ENCODE measurements around the gene EPHA10.
"Not testable (repeated sequence)": the region's sequence is repeated elsewhere in the genome, so short reads cannot be mapped to it uniquely, and the experiment has no call there.

EPHA10 gene

GRCh38 chr1:37699147-37699546 is 65.8 kb downstream of the EPHA10 start:
- Mint-ChIP-seq H3K27ac (no peak overlapping the region), H3K4me3 (no peak overlapping the region), H3K4me1 (no peaks in the 10 kb centered on the region), H3K27me3 (no peaks in the 10 kb centered on the region), H3K9me3 (no peaks in the 10 kb centered on the region), H3K36me3 (peaks cover 6 to 26% of the 10 kb centered on the region in 2 donors)
- no peak for DNase-seq
- ATAC-seq (replicated peaks), result no peak

GRCh38 chr1:37697737-37698136 is 67.2 kb downstream of the EPHA10 start:
- H3K27me3 Mint-ChIP-seq, result no peaks in the 10 kb centered on the region
- H3K27ac Mint-ChIP-seq, result no peak overlapping the region
- no peaks in the 10 kb centered on the region for H3K4me1 Mint-ChIP-seq
- ATAC-seq (replicated peaks) (no peak), DNase-seq (no peak)
- no peak overlapping the region for H3K4me3 Mint-ChIP-seq
- peaks cover 3 to 18% of the 10 kb centered on the region in 2 donors for H3K36me3 Mint-ChIP-seq
- no peaks in the 10 kb centered on the region for H3K9me3 Mint-ChIP-seq

DNA sequence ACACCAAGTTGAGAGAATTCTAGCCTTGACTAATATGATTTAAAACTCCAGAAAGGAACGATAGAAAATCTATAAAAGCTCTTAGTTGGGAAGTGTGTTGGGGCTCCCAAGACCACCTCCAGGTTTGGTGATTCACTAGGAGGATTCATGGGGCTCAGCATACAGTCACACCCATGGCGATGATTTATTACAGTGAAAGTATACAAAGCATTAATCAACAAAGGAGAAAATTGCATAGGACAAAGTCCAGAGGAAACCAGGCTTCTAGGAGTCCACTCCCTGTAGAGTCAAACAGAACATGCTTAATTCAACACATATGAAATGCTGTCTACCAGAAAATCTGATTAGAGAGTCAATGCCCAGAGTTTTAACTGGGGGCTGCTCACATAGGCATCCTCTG is 67.8 kb downstream of the EPHA10 start:
- Mint-ChIP-seq H3K9me3 (no peaks in the 10 kb centered on the region), H3K4me1 (peaks cover 0 to under 1% of the 10 kb centered on the region in 2 donors), H3K27ac (no peak overlapping the region), H3K4me3 (no peak overlapping the region), H3K36me3 (peaks cover 3 to 13% of the 10 kb centered on the region in 2 donors), H3K27me3 (no peaks in the 10 kb centered on the region)
- no peak for DNase-seq
- no peak for ATAC-seq (replicated peaks)

DNA sequence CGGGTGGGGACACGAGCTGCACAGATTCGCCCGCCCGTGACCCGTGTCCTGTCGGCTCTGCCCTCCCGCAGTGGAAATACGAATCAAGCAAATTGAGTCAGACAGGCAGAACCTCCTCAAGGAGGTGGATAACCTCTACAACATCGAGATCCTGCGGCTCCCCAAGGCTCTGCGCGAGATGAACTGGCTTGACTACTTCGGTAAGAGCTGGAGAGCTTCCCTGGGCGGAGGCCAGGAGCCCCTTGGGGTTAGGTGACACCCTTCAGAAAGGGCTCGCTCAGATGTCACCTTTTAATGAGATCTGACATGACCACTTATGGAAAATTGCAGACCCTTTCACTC is 72.1 kb downstream of the EPHA10 start:
- ATAC-seq (replicated peaks) (no peak), DNase-seq (peak; percentile 9)
- Mint-ChIP-seq H3K27me3 (no peaks in the 10 kb centered on the region), H3K9me3 (no peaks in the 10 kb centered on the region), H3K4me3 (peak overlapping the region; percentile 95 to 100), H3K36me3 (peaks cover 10 to 14% of the 10 kb centered on the region in 2 donors), H3K4me1 (peaks cover 29 to 36% of the 10 kb centered on the region in 2 donors), H3K27ac (peak overlapping the region; percentile 94)

DNA sequence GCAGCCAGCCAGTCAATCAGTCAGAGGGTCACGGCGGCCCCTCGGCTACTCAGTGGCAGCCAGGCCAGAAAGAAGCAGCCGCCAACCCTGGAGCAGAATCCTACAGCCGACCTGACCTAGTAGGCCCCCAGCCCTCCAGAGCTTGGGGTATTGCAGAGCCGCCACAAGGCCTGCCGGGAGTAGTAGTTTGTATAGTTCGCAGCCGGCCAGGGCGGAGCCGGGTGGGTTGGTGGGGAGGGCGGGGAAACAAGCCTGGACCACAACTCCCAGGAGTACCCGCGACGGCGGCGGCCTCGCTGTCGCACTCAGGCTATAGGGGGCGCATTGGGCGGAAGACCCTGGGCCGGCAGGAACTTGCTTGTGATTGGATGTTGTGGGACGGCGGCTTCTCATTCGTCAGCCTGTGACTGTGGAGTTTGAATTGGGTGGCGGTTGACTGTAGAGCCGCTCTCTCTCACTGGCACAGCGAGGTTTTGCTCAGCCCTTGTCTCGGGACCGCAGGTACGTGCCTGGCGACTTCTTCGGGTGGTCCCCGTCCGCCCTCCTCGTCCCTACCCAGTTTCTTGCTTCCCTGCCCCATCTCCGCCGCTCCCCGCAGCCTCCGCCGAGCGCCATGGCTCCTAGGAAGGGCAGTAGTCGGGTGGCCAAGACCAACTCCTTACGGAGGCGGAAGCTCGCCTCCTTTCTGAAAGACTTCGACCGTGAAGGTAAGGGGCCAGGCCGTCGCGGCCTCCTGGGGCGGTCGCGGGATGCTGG is 72.7 kb downstream of the EPHA10 start, which contains the start of gene CDCA8:
CDCA8 (plus strand) TSS at position 439 of the 756 bp plus-strand sequence; CDS start at position 614, 175 bp downstream.
- ATAC-seq (replicated peaks) (peak; percentile 87), DNase-seq (peak; percentile 98)

DNA sequence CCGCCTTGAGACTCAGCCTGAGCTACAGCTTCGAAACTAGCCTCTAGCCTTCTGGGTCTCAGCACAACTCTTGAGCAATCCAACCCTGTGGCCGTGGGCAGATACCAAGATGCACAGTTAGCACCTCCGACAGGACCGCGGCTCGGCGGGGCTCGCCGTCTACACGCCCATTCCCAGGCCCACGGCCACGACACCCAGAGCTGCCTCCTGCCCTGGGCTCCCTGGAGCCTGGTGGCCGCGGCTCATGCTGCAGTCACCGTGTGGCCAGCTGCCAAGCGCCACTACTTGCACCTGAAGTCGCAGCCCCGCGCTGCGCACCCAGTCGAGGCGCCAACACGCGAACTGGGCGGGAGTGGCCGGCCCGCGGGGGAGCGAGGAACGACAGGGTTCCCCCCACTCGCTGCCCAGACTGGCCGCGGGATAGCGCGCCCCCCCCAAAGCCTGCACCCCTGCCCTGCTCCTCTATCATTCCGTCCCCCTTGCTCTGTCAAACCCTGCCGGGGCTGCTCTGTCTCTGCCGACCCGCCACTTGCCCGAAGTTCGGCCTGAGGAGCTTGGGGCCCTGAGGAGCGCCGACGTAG is 73.3 kb downstream of the EPHA10 start:
- peak overlapping the region; percentile 95 to 100 for H3K4me3 Mint-ChIP-seq
- no peaks in the 10 kb centered on the region for H3K9me3 Mint-ChIP-seq
- H3K27me3 Mint-ChIP-seq, result no peaks in the 10 kb centered on the region
- H3K4me1 Mint-ChIP-seq, result peaks cover 30 to 37% of the 10 kb centered on the region in 2 donors
- DNase-seq (peak; percentile 6), ATAC-seq (replicated peaks) (peak; percentile 12 to 17)
- H3K36me3 Mint-ChIP-seq, result peaks cover 12 to 20% of the 10 kb centered on the region in 2 donors
- H3K27ac Mint-ChIP-seq, result peak overlapping the region; percentile 94

More for the DNA sequence above, 72.7 kb downstream of the EPHA10 start, which contains the start of gene CDCA8:
- Mint-ChIP-seq H3K9me3 (no peaks in the 10 kb centered on the region), H3K36me3 (peaks cover 12 to 16% of the 10 kb centered on the region in 2 donors), H3K27me3 (no peaks in the 10 kb centered on the region), H3K4me1 (peaks cover 30 to 37% of the 10 kb centered on the region in 2 donors), H3K27ac (peak within 1 kb of the TSS; percentile 94), H3K4me3 (peak within 1 kb of the TSS; percentile 95 to 100)

DNA sequence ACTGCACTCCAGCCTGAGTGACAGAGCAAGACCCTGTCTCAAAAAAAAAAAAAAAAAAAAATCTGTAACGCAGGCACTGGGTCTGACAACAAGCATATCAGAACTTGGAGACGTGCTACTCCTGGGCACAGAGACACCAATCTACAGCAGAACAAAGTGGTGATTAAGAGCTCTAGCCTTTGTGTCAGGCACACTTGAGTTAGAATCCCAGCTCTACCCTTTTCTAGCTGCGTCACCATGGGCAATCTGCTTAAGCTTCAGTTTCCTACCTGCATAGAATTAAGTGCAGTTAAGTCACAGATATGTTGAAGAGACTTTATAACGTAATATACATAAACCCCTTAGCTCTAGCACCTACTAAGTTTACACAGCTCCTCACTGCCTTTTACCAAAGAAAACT is 76.0 kb downstream of the EPHA10 start:
- no peaks in the 10 kb centered on the region for H3K27me3 Mint-ChIP-seq
- peaks cover 31 to 37% of the 10 kb centered on the region in 2 donors for H3K4me1 Mint-ChIP-seq
- H3K4me3 Mint-ChIP-seq, result peak overlapping the region; percentile 95 to 100
- H3K27ac Mint-ChIP-seq, result no peak overlapping the region
- peaks cover 23 to 38% of the 10 kb centered on the region in 2 donors for H3K36me3 Mint-ChIP-seq
- no peaks in the 10 kb centered on the region for H3K9me3 Mint-ChIP-seq
- ATAC-seq (replicated peaks) (no peak), DNase-seq (no peak)

DNA sequence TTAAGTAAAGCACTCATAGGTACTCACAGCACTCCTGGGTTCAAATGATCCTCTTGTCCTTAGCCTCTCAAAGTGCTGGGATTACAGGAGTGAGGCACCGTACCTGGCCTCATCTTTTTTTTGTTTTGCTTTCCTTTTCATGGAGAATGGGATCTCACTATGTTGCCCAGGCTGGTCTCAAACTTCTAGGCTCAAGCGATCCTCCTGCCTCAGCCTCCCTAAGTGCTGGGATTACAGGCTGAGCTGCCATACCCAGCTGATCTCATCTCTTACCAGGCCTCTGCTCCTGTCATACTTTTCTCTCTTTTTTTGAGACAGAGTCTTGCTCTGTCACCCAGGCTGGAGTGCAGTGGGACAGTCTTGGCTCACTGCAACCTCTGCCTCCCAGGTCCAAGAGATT is 77.2 kb downstream of the EPHA10 start:
- H3K4me1 Mint-ChIP-seq, result peaks cover 35 to 37% of the 10 kb centered on the region in 2 donors
- not testable (repeated sequence) for H3K27me3 Mint-ChIP-seq; H3K4me3 Mint-ChIP-seq; ATAC-seq (replicated peaks); DNase-seq; H3K9me3 Mint-ChIP-seq
- peak overlapping the region; percentile 81 for H3K27ac Mint-ChIP-seq
- peaks cover 26 to 48% of the 10 kb centered on the region in 2 donors for H3K36me3 Mint-ChIP-seq

GRCh38 chr1:37685722-37686121 is 79.2 kb downstream of the EPHA10 start:
- DNase-seq (no peak), ATAC-seq (replicated peaks) (no peak)
- Mint-ChIP-seq H3K4me1 (peaks cover 26 to 30% of the 10 kb centered on the region in 2 donors), H3K27ac (no peak overlapping the region), H3K9me3 (no peaks in the 10 kb centered on the region), H3K27me3 (no peaks in the 10 kb centered on the region), H3K36me3 (peaks cover 37 to 55% of the 10 kb centered on the region in 2 donors), H3K4me3 (no peak overlapping the region)

DNA sequence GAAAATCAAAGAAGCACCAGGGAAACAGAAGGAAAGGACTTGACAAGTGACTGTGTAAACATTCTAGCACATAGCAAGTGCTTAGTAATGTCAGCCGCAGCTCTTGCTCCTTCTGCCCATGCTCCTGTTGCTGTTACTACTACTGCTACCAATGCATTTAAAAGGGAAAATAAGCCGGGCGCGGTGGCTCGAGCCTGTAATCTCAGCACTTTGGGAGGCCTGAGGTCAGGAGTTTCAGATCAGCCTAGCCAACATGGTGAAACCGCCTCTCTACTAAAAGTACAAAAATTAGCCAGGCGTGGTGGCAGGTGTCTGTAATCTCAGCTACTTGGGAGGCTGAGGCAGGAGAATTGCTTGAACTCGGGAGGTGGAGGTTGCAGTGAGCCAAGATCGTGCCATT is 80.7 kb downstream of the EPHA10 start:
- not testable (repeated sequence) for H3K27me3 Mint-ChIP-seq; DNase-seq; H3K4me3 Mint-ChIP-seq; ATAC-seq (replicated peaks); H3K9me3 Mint-ChIP-seq
- Mint-ChIP-seq H3K4me1 (peaks cover 16 to 21% of the 10 kb centered on the region in 2 donors), H3K27ac (peak overlapping the region; percentile 7), H3K36me3 (peaks cover 34 to 52% of the 10 kb centered on the region in 2 donors)

GRCh38 chr1:37682334-37682987 is 82.5 kb downstream of the EPHA10 start:
- H3K9me3 Mint-ChIP-seq, result no peaks in the 10 kb centered on the region
- H3K36me3 Mint-ChIP-seq, result peaks cover 26 to 46% of the 10 kb centered on the region in 2 donors
- no peak overlapping the region for H3K4me3 Mint-ChIP-seq
- ATAC-seq (replicated peaks) (peak; percentile 88 to 93), DNase-seq (peak; percentile 56)
- peaks cover 18 to 23% of the 10 kb centered on the region in 2 donors for H3K4me1 Mint-ChIP-seq
- no peak overlapping the region for H3K27ac Mint-ChIP-seq
- no peaks in the 10 kb centered on the region for H3K27me3 Mint-ChIP-seq

GRCh38 chr1:37680933-37681332 is 84.0 kb downstream of the EPHA10 start:
- Mint-ChIP-seq H3K36me3 (peaks cover 19 to 36% of the 10 kb centered on the region in 2 donors), H3K4me1 (peaks cover 26 to 38% of the 10 kb centered on the region in 2 donors), H3K4me3 (no peak overlapping the region), H3K27ac (no peak overlapping the region), H3K9me3 (no peaks in the 10 kb centered on the region), H3K27me3 (no peaks in the 10 kb centered on the region)
- DNase-seq, result no peak
- no peak for ATAC-seq (replicated peaks)

DNA sequence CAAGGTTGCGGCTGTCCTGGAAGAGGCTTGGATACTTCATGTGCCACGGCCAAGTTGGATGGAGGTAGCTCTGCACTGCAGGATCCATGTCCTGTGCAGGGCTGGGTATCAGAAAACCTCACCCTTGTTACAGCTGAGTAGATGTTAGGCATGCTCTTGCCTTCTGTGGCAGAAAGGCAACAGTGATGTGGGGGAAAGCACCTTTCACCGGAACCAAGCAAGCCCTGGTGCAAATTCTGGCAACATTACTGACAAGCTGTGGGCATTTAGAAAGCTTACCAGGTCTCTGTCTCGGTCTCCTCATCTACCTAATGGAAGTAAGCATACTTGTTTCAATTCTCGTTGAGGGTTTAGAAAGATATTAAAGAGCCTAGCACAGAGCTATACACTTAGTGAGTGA is 87.1 kb downstream of the EPHA10 start:
- H3K27me3 Mint-ChIP-seq, result no peaks in the 10 kb centered on the region
- peak overlapping the region; percentile 42 for H3K27ac Mint-ChIP-seq
- peaks cover 29 to 50% of the 10 kb centered on the region in 2 donors for H3K4me1 Mint-ChIP-seq
- peak in 1 of 2 donors; percentile 26 for ATAC-seq (replicated peaks)
- DNase-seq, result no peak
- H3K9me3 Mint-ChIP-seq, result no peaks in the 10 kb centered on the region
- no peak overlapping the region for H3K4me3 Mint-ChIP-seq
- peaks cover 12 to 14% of the 10 kb centered on the region in 2 donors for H3K36me3 Mint-ChIP-seq

DNA sequence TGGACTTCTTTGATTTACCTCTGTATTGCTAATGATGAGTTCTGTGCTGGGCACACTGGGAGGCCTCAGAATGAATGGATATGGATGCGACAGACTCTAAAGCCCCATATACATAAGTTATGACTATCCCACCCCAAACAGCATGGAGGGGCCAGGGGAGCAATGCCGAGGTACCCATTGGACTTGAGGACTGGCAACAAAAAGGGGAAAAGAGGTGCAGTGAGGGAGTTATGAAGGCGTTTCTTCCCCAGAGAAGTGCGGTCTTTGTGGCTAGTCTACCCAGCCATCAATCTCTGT is 87.8 kb downstream of the EPHA10 start:
- Mint-ChIP-seq H3K4me1 (peaks cover 29 to 46% of the 10 kb centered on the region in 2 donors), H3K4me3 (peak overlapping the region; percentile 44 to 56), H3K9me3 (no peaks in the 10 kb centered on the region), H3K36me3 (peaks cover 7 to 11% of the 10 kb centered on the region in 2 donors), H3K27me3 (no peaks in the 10 kb centered on the region), H3K27ac (peak overlapping the region; percentile 97)
- no peak for DNase-seq
- ATAC-seq (replicated peaks), result no peak
